DND-41 (cell line): Measurements from ENCODE around the gene FAM13A.

Source experiments
- EZH2 ChIP-seq: IDR thresholded peaks from 3 replicates; pipeline ENCODE4 v1.6.1; 2012; ENCODE audit warnings: borderline replicate concordance, low read depth, mild to moderate bottlenecking, moderate library complexity, low read length, inconsistent platforms; ENCODE audit not compliant: severe bottlenecking
- TF ChIP-seq, protein P1 (sequence below): IDR thresholded peaks from 2 replicates; pipeline ENCODE4 v1.5.1; 2012; ENCODE audit warnings: borderline replicate concordance, low read length, moderate library complexity, mild to moderate bottlenecking; ENCODE audit not compliant: poor library complexity, severe bottlenecking; ENCODE audit errors: extremely low read depth

DNA sequence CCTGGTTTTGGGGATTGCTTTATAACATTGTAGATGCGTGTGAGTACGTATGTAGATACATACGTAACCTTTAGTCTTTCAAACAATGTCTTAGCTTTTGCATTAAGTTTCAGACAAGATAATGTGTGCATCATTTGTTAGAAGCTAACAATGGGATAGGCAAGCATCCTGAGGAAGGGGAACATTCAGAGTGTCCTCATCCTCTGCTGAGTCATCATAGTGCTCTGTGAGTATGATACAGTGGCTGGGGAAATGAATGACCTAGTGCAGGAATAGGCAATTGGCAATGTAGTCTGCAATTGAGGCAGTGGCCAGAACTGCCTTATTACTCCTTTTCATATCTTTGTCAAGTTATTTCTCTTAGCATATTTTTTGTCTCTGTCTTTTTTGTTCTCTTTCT lies 366.6 kb downstream of the FAM13A start:
- TF ChIP-seq, protein P1, sequence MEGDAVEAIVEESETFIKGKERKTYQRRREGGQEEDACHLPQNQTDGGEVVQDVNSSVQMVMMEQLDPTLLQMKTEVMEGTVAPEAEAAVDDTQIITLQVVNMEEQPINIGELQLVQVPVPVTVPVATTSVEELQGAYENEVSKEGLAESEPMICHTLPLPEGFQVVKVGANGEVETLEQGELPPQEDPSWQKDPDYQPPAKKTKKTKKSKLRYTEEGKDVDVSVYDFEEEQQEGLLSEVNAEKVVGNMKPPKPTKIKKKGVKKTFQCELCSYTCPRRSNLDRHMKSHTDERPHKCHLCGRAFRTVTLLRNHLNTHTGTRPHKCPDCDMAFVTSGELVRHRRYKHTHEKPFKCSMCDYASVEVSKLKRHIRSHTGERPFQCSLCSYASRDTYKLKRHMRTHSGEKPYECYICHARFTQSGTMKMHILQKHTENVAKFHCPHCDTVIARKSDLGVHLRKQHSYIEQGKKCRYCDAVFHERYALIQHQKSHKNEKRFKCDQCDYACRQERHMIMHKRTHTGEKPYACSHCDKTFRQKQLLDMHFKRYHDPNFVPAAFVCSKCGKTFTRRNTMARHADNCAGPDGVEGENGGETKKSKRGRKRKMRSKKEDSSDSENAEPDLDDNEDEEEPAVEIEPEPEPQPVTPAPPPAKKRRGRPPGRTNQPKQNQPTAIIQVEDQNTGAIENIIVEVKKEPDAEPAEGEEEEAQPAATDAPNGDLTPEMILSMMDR, result no peak
- TF ChIP-seq EZH2, result no peak
